CD14-positive monocyte (primary cell): Measurements from ENCODE around the gene ZDHHC5. TPM values are rescaled to one million over a fixed set of nuclear protein-coding genes. Genes with fewer than 3 reads are reported as not detected.

Experiments used
- DNase-seq, 3 donors: peaks; one replicate each; pipeline ENCODE4 v3.0.0-alpha.2; 2011 to 2022
- H2AFZ ChIP-seq: 2 replicates; pipeline ENCODE4 v1.6.0; 2012; ENCODE audit warnings: mild to moderate bottlenecking, low read depth, low read length, inconsistent platforms; ENCODE audit not compliant: insufficient read depth, poor library complexity, severe bottlenecking
- H3K27ac ChIP-seq, 2 donors: 1 replicate in 1 of 2; 2 replicates in 1 of 2; pipeline ENCODE4 v1.5.1; 2012 to 2013; ENCODE audit warnings: low read length in 2 of 2, control low read depth in 1 of 2, inconsistent platforms in 1 of 2, low read depth in 1 of 2, mild to moderate bottlenecking in 1 of 2
- H3K27me3 ChIP-seq, 2 donors: one replicate each; pipeline versions ENCODE4 v1.6.0 to v1.6.1; 2011 to 2013; ENCODE audit warnings: low read length in 2 of 2; ENCODE audit not compliant: control insufficient read depth in 2 of 2, insufficient read depth in 2 of 2
- H3K36me3 ChIP-seq, 2 donors: replicated peaks in 1 of 2; 1 replicate in 1 of 2; 2 replicates in 1 of 2; pipeline versions ENCODE4 v1.5.1 to v1.6.1; 2012 to 2013; ENCODE audit warnings: low read length in 2 of 2, control low read depth in 1 of 2, inconsistent platforms in 1 of 2, mild to moderate bottlenecking in 1 of 2; ENCODE audit not compliant: insufficient read depth in 2 of 2, control insufficient read depth in 1 of 2
- H3K4me1 ChIP-seq, 2 donors: 1 replicate in 1 of 2; 2 replicates in 1 of 2; pipeline versions ENCODE4 v1.5.1 to v1.6.1; 2012 to 2013; ENCODE audit warnings: low read length in 2 of 2, control low read depth in 1 of 2, inconsistent platforms in 1 of 2, mild to moderate bottlenecking in 1 of 2, moderate library complexity in 1 of 2; ENCODE audit not compliant: insufficient read depth in 2 of 2, control insufficient read depth in 1 of 2
- H3K4me2 ChIP-seq: replicated peaks from 2 replicates; pipeline ENCODE3; 2012; ENCODE audit warnings: low read length, moderate library complexity, mild to moderate bottlenecking; ENCODE audit not compliant: poor library complexity, severe bottlenecking; ENCODE audit errors: extremely low read depth
- H3K4me3 ChIP-seq, 3 experiments: fragments of 200-600 bp in 1 of 3; sonication (generic) in 1 of 3; replicated peaks in 1 of 3; 1 replicate in 2 of 3; 2 replicates in 1 of 3; pipeline ENCODE4 v1.5.1; 2011 to 2013; ENCODE audit warnings: low read length in 3 of 3, mild to moderate bottlenecking in 3 of 3, control low read depth in 2 of 3, low read depth in 2 of 3, inconsistent platforms in 1 of 3, moderate library complexity in 1 of 3
- H3K79me2 ChIP-seq: 2 replicates; pipeline ENCODE4 v1.6.0; 2012; ENCODE audit warnings: mild to moderate bottlenecking, control low read depth, inconsistent platforms, low read length, moderate library complexity; ENCODE audit not compliant: insufficient read depth
- H3K9ac ChIP-seq: 2 replicates; pipeline ENCODE4 v1.6.0; 2017; ENCODE audit warnings: low read length, mild to moderate bottlenecking; ENCODE audit not compliant: insufficient read depth, poor library complexity, severe bottlenecking
- H3K9me3 ChIP-seq, 2 donors: replicated peaks in 1 of 2; 1 replicate in 1 of 2; 2 replicates in 1 of 2; pipeline versions ENCODE4 v1.5.1 to v1.6.1; 2012 to 2013; ENCODE audit warnings: low read length in 2 of 2, control low read depth in 1 of 2; ENCODE audit not compliant: control insufficient read depth in 1 of 2, insufficient read depth in 1 of 2
- H4K20me1 ChIP-seq: 2 replicates; pipeline ENCODE4 v1.6.0; 2012; ENCODE audit warnings: mild to moderate bottlenecking, low read length, control low read depth, moderate library complexity; ENCODE audit not compliant: insufficient read depth
- H3K27ac Mint-ChIP-seq, 7 donors: one replicate each; pipeline ENCODE4 v1.8.0; 2020; ENCODE audit warnings: mild to moderate bottlenecking in 7 of 7, mixed read lengths in 7 of 7, moderate library complexity in 6 of 7, inconsistent platforms in 2 of 7
- H3K27me3 Mint-ChIP-seq, 3 donors: one replicate each; pipeline ENCODE4 v1.8.0; 2021 to 2022; ENCODE audit warnings: low read depth in 3 of 3, mild to moderate bottlenecking in 3 of 3, mixed read lengths in 3 of 3, moderate library complexity in 3 of 3, inconsistent platforms in 1 of 3
- H3K36me3 Mint-ChIP-seq, 2 donors: one replicate each; pipeline ENCODE4 v1.8.0; 2020; ENCODE audit warnings: mixed read lengths in 2 of 2, inconsistent platforms in 1 of 2, mild to moderate bottlenecking in 1 of 2
- H3K4me1 Mint-ChIP-seq: one replicate; pipeline ENCODE4 v1.8.0; 2020; ENCODE audit warnings: mild to moderate bottlenecking, mixed read lengths
- H3K4me3 Mint-ChIP-seq, 2 donors: one replicate each; pipeline ENCODE4 v1.8.0; 2020; ENCODE audit warnings: mild to moderate bottlenecking in 2 of 2, mixed read lengths in 2 of 2, moderate library complexity in 1 of 2
- H3K9me3 Mint-ChIP-seq, 7 donors: one replicate each; pipeline ENCODE4 v1.8.0; 2020 to 2022; ENCODE audit warnings: mixed read lengths in 7 of 7, mild to moderate bottlenecking in 6 of 7, moderate library complexity in 6 of 7, inconsistent platforms in 2 of 7
- WGBS: methylation state at CpG from one replicate; pipeline ENCODE4 v1.1.5; 2013; ENCODE audit warnings: missing lambda C conversion rate; ENCODE audit not compliant: insufficient coverage; 5-methylcytosine and 5-hydroxymethylcytosine counted together
- intact Hi-C, 2 donors: fragments of 100-400 bp; cut with micrococcal nuclease; formaldehyde crosslinking; loops; one replicate each; pipeline versions ENCODE4 v1.15.0 to v1.15.1; 2023
- polyA plus RNA-seq, 3 donors: library from polyadenylated mRNA; depleted of rRNA in 1 of 3; unstranded in 2 of 3; stranded (reverse) in 1 of 3; fragments of 300-500 nt in 2 of 3; fragments of >200 nt in 1 of 3; fragmentation: Illumina TruSeq in 2 of 3; gene quantifications; 1 replicate in 2 of 3; 2 replicates in 1 of 3; pipeline ENCODE4 v1.2.3, GENCODE V29; 2012 to 2021
- TF ChIP-seq, protein P1 (sequence below): fragments of 200-600 bp; IDR thresholded peaks from one replicate; pipeline ENCODE4 v1.8.0; 2022; ENCODE audit warnings: antibody characterized with exemption, mild to moderate bottlenecking

The ZDHHC5 gene
- polyA plus RNA-seq, 3 donors = 28.6 to 37.9 (median 31.8) TPM

DNA sequence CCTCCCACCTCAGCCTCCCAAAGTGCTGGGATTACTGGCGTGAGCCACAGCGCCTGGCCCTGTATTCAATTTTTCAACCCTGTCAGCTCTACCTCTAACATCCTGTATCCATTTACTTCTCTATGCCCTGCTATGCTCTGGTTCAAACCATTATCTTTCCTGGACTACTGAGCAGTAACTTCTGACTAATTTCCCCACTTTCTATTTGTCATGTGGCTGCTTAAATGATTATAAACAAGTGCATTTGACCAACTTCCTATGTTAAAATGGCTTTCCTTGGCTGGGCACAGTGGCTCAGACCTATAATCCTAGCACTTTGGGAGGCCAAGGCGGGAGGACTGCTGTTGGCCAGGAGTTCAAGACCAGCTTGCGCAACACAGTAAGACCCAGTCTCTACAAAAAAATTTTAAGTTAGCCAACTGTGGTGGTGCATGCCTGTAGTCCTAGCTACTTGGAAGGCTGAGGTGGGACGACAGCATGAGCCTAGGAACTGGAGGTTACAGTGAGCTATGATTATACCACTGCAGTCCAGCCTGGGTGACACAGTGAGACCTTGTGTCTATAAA is 42.0 kb downstream of the ZDHHC5 start:
- DNase-seq = no peak
- Histone ChIP-seq H3K79me2 (peaks cover 74% of the 10 kb centered on the region), H3K36me3 (peaks cover 3 to 16% of the 10 kb centered on the region in 2 donors), H3K4me2 (no peak overlapping the region), H3K27me3 (no peaks in the 10 kb centered on the region), H4K20me1 (peaks cover 11% of the 10 kb centered on the region), H3K4me3 (no peak overlapping the region), H3K27ac (no peak overlapping the region), H3K4me1 (peaks cover 22 to 31% of the 10 kb centered on the region in 2 donors), H2AFZ (no peak overlapping the region), H3K9ac (no peak overlapping the region), H3K9me3 (no peaks in the 10 kb centered on the region)
- H3K4me3 Mint-ChIP-seq = no peak overlapping the region
- peaks cover 0 to 2% (median 2%) of the 10 kb centered on the region in 3 donors for H3K27me3 Mint-ChIP-seq
- TF ChIP-seq, protein P1, sequence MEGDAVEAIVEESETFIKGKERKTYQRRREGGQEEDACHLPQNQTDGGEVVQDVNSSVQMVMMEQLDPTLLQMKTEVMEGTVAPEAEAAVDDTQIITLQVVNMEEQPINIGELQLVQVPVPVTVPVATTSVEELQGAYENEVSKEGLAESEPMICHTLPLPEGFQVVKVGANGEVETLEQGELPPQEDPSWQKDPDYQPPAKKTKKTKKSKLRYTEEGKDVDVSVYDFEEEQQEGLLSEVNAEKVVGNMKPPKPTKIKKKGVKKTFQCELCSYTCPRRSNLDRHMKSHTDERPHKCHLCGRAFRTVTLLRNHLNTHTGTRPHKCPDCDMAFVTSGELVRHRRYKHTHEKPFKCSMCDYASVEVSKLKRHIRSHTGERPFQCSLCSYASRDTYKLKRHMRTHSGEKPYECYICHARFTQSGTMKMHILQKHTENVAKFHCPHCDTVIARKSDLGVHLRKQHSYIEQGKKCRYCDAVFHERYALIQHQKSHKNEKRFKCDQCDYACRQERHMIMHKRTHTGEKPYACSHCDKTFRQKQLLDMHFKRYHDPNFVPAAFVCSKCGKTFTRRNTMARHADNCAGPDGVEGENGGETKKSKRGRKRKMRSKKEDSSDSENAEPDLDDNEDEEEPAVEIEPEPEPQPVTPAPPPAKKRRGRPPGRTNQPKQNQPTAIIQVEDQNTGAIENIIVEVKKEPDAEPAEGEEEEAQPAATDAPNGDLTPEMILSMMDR = no peak
- no peaks in the 10 kb centered on the region for H3K9me3 Mint-ChIP-seq
- peaks cover 9 to 18% of the 10 kb centered on the region in 2 donors for H3K36me3 Mint-ChIP-seq
- WGBS = 100% methylated on average over 4 of the region's 5 CpGs
- H3K27ac Mint-ChIP-seq = no peak overlapping the region
- intact Hi-C loops = loop anchor here in 1 of 2 donors (5.0 to 10.0 kb wide), 2 partner anchors 87 to 175 kb away; partner anchors contain the start of genes SMTNL1 and TIMM10
- H3K4me1 Mint-ChIP-seq = peaks cover 32% of the 10 kb centered on the region

DNA sequence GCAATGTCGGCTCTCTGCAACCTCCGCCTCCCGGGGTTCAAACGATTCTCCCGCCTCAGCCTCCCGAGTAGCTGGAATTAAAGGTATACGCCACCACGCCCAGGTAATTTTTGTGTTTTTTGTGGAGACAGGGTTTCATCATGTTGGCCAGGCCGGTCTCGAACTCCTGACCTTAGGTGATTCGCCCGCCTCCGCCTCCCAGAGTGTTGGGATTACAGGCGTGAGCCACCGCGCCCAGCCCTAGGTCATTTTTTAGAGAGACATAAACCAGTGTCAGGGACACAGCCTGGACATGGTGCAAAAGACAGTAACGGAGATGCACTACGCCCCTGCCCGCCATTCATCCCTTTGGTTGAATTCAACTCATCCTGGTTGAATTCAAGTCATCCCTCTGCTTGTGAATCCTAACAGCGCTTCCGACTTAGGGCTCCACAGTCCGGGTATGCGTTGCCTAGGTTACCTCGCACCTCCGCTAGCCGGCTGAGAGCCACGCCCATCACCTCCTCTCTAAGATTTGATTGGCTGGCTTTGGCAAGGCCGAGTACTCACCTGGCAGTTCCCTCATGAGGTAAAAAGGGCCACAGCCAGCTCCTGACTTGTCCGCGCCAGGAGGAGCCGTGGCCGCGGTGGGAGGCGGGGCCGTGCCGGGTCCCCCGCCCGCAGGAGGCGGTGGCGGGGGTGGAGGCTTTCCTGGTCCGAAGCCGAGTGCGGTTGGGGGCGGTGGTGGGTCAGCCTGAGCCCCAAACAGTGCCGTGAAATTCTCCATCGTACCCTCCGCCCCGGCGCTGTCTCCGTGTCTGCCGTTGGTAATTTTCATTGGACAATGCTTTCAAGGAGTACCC is 43.7 kb downstream of the ZDHHC5 start, which contains the start of gene MED19:
Gene MED19, minus strand, starts transcription at position 802 of the 842 bp plus-strand sequence. Its CDS starts 36 bp downstream, at position 766.
- Histone ChIP-seq H3K27ac (peak within 1 kb of the TSS; percentile 72 to 97), H3K4me3 (peak within 1 kb of the TSS; percentile 72 to 100 (median 96)), H3K4me1 (peaks cover 22 to 31% of the 10 kb centered on the region in 2 donors), H3K9ac (peak within 1 kb of the TSS; percentile 87), H3K79me2 (peaks cover 80% of the 10 kb centered on the region), H4K20me1 (peaks cover 5% of the 10 kb centered on the region), H3K9me3 (no peaks in the 10 kb centered on the region), H3K36me3 (peaks cover 3 to 14% of the 10 kb centered on the region in 2 donors), H3K4me2 (peak within 1 kb of the TSS; percentile 95), H3K27me3 (no peaks in the 10 kb centered on the region), H2AFZ (peak within 1 kb of the TSS; percentile 97)
- Mint-ChIP-seq H3K9me3 (no peaks in the 10 kb centered on the region), H3K27me3 (peaks cover 0 to 2% (median 2%) of the 10 kb centered on the region in 3 donors), H3K4me3 (peak within 1 kb of the TSS; percentile 98), H3K27ac (peak within 1 kb of the TSS; percentile 95 to 99 (median 98)), H3K36me3 (peaks cover 7 to 14% of the 10 kb centered on the region in 2 donors), H3K4me1 (peaks cover 32% of the 10 kb centered on the region)
- intact Hi-C loops = loop anchor here (2.0 to 5.0 kb wide), 3 partner anchors 43 to 86 kb away; partner anchors contain the start of gene ZDHHC5 (in 1 of the 2)
- 11% methylated on average over 46 of the region's 51 CpGs for WGBS
- peak; percentile 38 to 67 (median 41) for DNase-seq
- TF ChIP-seq, protein P1 = no peak
